ENCODE results near the gene ADCY5.

- TF ChIP-seq CTCF (IDR thresholded peaks at IDR 0.05) (peak; percentile 57), EZH2 (IDR thresholded peaks at IDR 0.05; ENCODE audit: borderline replicate concordance, insufficient read depth, low read depth, low read length, poor library complexity, severe bottlenecking) (no peak)
These were observed 190.0 kb downstream of the ADCY5 start for GRCh38 chr3:123258811-123259420.
